ENCODE measurements around the gene TUBGCP6. TPM values are rescaled to one million over a fixed set of nuclear protein-coding genes. Genes with fewer than 3 reads are reported as not detected.

Gene TUBGCP6
- total RNA-seq, 1 experiment from 2014 or later, result 31.0 TPM

- TF ChIP-seq EZH2 (IDR thresholded peaks at IDR 0.05; ENCODE audit: borderline replicate concordance, low read depth, low read length, poor library complexity, severe bottlenecking), result no peak
- TF ChIP-seq, protein P1, sequence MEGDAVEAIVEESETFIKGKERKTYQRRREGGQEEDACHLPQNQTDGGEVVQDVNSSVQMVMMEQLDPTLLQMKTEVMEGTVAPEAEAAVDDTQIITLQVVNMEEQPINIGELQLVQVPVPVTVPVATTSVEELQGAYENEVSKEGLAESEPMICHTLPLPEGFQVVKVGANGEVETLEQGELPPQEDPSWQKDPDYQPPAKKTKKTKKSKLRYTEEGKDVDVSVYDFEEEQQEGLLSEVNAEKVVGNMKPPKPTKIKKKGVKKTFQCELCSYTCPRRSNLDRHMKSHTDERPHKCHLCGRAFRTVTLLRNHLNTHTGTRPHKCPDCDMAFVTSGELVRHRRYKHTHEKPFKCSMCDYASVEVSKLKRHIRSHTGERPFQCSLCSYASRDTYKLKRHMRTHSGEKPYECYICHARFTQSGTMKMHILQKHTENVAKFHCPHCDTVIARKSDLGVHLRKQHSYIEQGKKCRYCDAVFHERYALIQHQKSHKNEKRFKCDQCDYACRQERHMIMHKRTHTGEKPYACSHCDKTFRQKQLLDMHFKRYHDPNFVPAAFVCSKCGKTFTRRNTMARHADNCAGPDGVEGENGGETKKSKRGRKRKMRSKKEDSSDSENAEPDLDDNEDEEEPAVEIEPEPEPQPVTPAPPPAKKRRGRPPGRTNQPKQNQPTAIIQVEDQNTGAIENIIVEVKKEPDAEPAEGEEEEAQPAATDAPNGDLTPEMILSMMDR (conservative IDR thresholded peaks at IDR 0.05; ENCODE audit: low read depth, low read length), result no peak
- intact Hi-C loops (cut with micrococcal nuclease; ENCODE audit: unreplicated experiment), result no loop called here
- POLR2A ChIA-PET (ENCODE audit: low non-redundant PET), result no interaction called here
- Histone ChIP-seq H3K36me3 (ENCODE audit: insufficient read depth, low read length, poor library complexity, severe bottlenecking) (no peaks in the 10 kb centered on the region), H3K4me1 (ENCODE audit: insufficient read depth, low read length, poor library complexity, severe bottlenecking) (no peaks in the 10 kb centered on the region), H3K4me3 (ENCODE audit: low read depth, low read length, poor library complexity, severe bottlenecking) (no peak overlapping the region), H3K9me3 (ENCODE audit: low read depth, low read length, poor library complexity, severe bottlenecking) (no peaks in the 10 kb centered on the region), H3K27ac (ENCODE audit: low read depth, low read length, poor library complexity, severe bottlenecking) (no peak overlapping the region), H3K27me3 (replicated peaks; ENCODE audit: insufficient read depth, low read depth, low read length, poor library complexity) (no peaks in the 10 kb centered on the region)
- no peak for DNase-seq (ENCODE audit: low spot score)
- no TSS peak for BruUV-seq (replicated peaks)
- CTCF ChIA-PET, result interaction anchor here (0.6 kb wide), 1 partner anchor 27 kb away, joined by 5 read pairs; no protein-coding TSS in a partner anchor
Observed at GRCh38 chr22:50176850-50177536, 67.8 kb downstream of the TUBGCP6 start.

DNA sequence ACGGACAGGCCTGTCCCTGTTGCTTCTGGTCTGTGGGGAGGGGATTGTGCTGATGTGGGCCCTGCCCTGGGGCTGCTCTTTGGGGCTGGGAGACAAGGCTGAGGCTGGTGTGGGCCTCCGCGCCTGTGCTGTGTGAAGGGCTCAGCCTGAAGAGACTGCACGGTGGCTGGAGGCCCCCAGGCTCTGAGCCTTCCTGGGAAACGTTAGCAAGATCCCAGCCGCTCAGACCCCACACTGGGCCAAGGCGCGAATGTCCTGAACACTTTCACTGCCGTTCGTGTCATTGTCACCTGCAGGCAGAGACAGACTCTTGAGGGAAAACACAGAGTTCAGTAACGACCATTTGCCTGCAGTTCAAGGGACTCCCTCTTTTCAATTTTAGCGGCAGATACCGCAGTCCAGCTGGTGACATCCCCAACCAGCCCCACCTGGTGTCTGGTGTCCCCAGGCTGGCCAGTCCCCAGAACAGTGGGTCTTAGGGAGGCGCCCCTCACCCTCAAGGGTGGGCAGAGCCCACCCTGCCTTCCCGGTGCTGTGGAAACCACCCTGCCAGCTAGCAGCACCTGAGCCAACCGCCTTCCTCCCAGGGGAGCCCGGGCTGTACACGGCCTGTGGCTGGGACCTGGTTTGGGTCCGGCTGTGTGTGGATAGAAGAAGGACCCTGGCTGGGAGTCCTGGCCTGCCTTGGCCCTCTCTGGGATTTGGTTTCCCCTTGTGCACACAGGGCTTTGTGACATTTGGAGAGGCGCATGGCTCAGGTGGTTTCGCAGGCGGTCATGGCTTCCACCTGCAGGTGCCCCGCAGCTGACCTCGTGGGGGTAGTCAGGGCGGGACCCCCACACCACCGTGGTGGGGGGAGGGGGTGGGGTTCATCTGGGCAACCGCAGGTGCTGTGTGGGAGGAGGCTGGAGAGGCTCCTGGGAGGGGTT, 68.6 kb downstream of the TUBGCP6 start:
- H3K9me3 ChIP-seq (ENCODE audit: low read depth, low read length, poor library complexity, severe bottlenecking), result no peaks in the 10 kb centered on the region
- no peak overlapping the region for H3K4me3 ChIP-seq (ENCODE audit: low read depth, low read length, poor library complexity, severe bottlenecking)
- DNase-seq (ENCODE audit: low spot score), result no peak
- H3K4me1 ChIP-seq (ENCODE audit: insufficient read depth, low read length, poor library complexity, severe bottlenecking), result no peaks in the 10 kb centered on the region
- no peaks in the 10 kb centered on the region for H3K27me3 ChIP-seq (replicated peaks; ENCODE audit: insufficient read depth, low read depth, low read length, poor library complexity)
- no peak for TF ChIP-seq EZH2 (IDR thresholded peaks at IDR 0.05; ENCODE audit: borderline replicate concordance, low read depth, low read length, poor library complexity, severe bottlenecking)
- TF ChIP-seq, protein P1 (conservative IDR thresholded peaks at IDR 0.05; ENCODE audit: low read depth, low read length), result no peak
- BruUV-seq (replicated peaks), result no TSS peak
- ChIA-PET CTCF (interaction anchor here (0.6 kb wide), 1 partner anchor 26 kb away, joined by 5 read pairs; no protein-coding TSS in a partner anchor), POLR2A (ENCODE audit: low non-redundant PET) (no interaction called here)
- intact Hi-C loops (cut with micrococcal nuclease; ENCODE audit: unreplicated experiment), result no loop called here
- H3K36me3 ChIP-seq (ENCODE audit: insufficient read depth, low read length, poor library complexity, severe bottlenecking), result no peaks in the 10 kb centered on the region
- no peak overlapping the region for H3K27ac ChIP-seq (ENCODE audit: low read depth, low read length, poor library complexity, severe bottlenecking)

GRCh38 chr22:50175191-50175461, 69.7 kb downstream of the TUBGCP6 start:
- ChIA-PET POLR2A (ENCODE audit: low non-redundant PET) (no interaction called here), CTCF (no interaction called here)
- H3K27ac ChIP-seq (ENCODE audit: low read depth, low read length, poor library complexity, severe bottlenecking), result no peak overlapping the region
- no TSS peak for BruUV-seq (replicated peaks)
- H3K4me1 ChIP-seq (ENCODE audit: insufficient read depth, low read length, poor library complexity, severe bottlenecking), result no peaks in the 10 kb centered on the region
- no peak for DNase-seq (ENCODE audit: low spot score)
- TF ChIP-seq, protein P1 (conservative IDR thresholded peaks at IDR 0.05; ENCODE audit: low read depth, low read length), result no peak
- TF ChIP-seq EZH2 (IDR thresholded peaks at IDR 0.05; ENCODE audit: borderline replicate concordance, low read depth, low read length, poor library complexity, severe bottlenecking), result no peak
- H3K9me3 ChIP-seq (ENCODE audit: low read depth, low read length, poor library complexity, severe bottlenecking), result no peaks in the 10 kb centered on the region
- H3K4me3 ChIP-seq (ENCODE audit: low read depth, low read length, poor library complexity, severe bottlenecking), result no peak overlapping the region
- no peaks in the 10 kb centered on the region for H3K27me3 ChIP-seq (replicated peaks; ENCODE audit: insufficient read depth, low read depth, low read length, poor library complexity)
- no peaks in the 10 kb centered on the region for H3K36me3 ChIP-seq (ENCODE audit: insufficient read depth, low read length, poor library complexity, severe bottlenecking)
- intact Hi-C loops (cut with micrococcal nuclease; ENCODE audit: unreplicated experiment), result no loop called here

All from A673 (cell line).